Endothelial cell of umbilical vein (primary cell): ENCODE measurements around the gene NNT. TPM values are rescaled to one million over a fixed set of nuclear protein-coding genes. Genes with fewer than 3 reads are reported as not detected.

Source experiments
- polyA plus RNA-seq, 4 experiments: library from polyadenylated mRNA; depleted of rRNA in 3 of 4; stranded (reverse) in 3 of 4; unstranded in 1 of 4; fragments of >200 nt; gene quantifications; 2 replicates each; pipeline versions ENCODE4 v1.2.1 to v1.2.3, GENCODE V29; 2011 to 2012; ENCODE audit warnings: missing spikeins in 1 of 4
- total RNA-seq: library from RNA; stranded (reverse); gene quantifications from 2 replicates; pipeline ENCODE4 v1.2.3, GENCODE V29; 2021

The NNT gene
- total and polyA plus RNA-seq, 2 donors (not counting 3 experiments of a cell fraction or from before 2014, with no cell fraction given): 38.2 to 82.5 TPM

Other genes starting within 250 kb of the NNT start
- 0.95 and 1.8 TPM in 2 replicates for gene CCL28, start 190.8 kb upstream of the NNT start, total RNA-seq
- gene CCL28, start 190.8 kb upstream of the NNT start, polyA plus RNA-seq: 1.2 and 1.4 TPM in 2 replicates
- 8.6 and 11.6 TPM in 2 replicates for gene TMEM267, start 119.3 kb upstream of the NNT start, total RNA-seq
- 4.9 and 5.4 TPM in 2 replicates for gene TMEM267, start 119.3 kb upstream of the NNT start, polyA plus RNA-seq
- 5.0 and 6.5 TPM in 2 replicates for gene C5orf34, start 88.0 kb upstream of the NNT start, total RNA-seq
- 2.1 and 2.2 TPM in 2 replicates for gene C5orf34, start 88.0 kb upstream of the NNT start, polyA plus RNA-seq
- 81.6 and 90.1 TPM in 2 replicates for gene PAIP1, start 46.1 kb upstream of the NNT start, total RNA-seq
- 65.3 and 69.1 TPM in 2 replicates for gene PAIP1, start 46.1 kb upstream of the NNT start, polyA plus RNA-seq